ENCODE measurements around the gene IGFBP6.

The IGFBP6 gene

DNA sequence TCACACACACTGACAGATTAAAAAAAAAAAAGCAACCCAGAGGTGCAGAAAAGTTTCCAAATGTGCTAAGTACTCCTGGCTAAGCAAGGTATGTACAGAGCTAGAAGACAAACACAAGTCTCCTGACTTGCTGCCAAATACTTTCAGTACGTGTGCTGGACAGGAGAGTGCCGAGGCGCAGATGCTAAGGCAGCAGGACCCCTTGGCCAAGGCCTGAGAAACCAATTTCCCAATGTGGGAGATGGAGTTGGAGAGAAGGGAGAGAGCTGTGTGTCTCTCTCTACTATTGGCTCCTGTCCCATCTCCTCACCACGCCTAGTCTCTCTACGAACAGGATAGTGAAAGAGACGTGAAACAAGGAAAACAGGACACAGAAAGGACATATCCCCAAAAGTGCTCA is 23.6 kb upstream of the IGFBP6 start:
- peaks cover 80% of the 10 kb centered on the region for H3K36me3 Mint-ChIP-seq (ENCODE audit: low read depth)

DNA sequence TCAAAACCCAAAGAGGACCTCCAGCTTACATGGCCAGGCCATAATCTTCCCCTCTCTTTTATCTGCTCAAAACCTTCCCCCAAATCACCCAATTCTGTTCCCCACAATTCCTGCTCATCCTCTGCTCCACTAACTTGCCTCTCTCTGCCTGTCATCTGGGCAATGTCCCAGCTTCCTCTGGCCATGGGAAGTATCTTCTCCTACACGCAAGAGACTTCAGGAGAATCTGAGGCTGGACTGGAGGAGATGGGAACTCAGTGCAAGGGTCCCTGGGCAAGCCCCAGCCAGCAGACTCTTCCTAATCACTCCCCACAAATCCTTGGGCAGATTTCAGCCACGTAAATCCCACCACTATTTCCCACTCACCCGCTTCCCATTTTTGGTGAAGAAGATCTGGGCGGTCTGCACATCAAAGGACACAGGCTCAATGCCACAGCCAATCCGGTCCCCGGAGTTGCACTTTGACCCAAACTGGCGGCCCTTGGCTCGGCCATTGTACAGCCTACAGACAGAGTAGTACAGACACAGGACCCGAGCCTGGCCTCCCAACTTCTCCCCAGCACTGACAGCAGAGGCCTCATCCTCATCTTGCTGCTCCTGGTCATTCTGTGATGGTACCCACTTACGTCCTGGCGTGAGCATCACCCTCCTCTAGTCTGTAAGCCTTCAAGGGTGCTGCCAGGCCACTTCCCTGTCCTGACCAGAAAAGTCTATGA is 23.0 kb upstream of the IGFBP6 start:
- Mint-ChIP-seq H3K4me3 (no peak overlapping the region), H3K27me3 (no peaks in the 10 kb centered on the region), H3K9me3 (no peaks in the 10 kb centered on the region), H3K4me1 (ENCODE audit: low read depth) (peaks cover 79% of the 10 kb centered on the region), H3K36me3 (ENCODE audit: low read depth) (peaks cover 80% of the 10 kb centered on the region), H3K27ac (no peak overlapping the region)
- intact Hi-C loops (cut with micrococcal nuclease) = no loop called here

More for the DNA sequence above, 23.6 kb upstream of the IGFBP6 start:
- H3K4me3 Mint-ChIP-seq = no peak overlapping the region
- no peaks in the 10 kb centered on the region for H3K9me3 Mint-ChIP-seq
- intact Hi-C loops (cut with micrococcal nuclease) = no loop called here
- H3K4me1 Mint-ChIP-seq (ENCODE audit: low read depth) = peaks cover 80% of the 10 kb centered on the region
- no peak overlapping the region for H3K27ac Mint-ChIP-seq
- no peaks in the 10 kb centered on the region for H3K27me3 Mint-ChIP-seq

DNA sequence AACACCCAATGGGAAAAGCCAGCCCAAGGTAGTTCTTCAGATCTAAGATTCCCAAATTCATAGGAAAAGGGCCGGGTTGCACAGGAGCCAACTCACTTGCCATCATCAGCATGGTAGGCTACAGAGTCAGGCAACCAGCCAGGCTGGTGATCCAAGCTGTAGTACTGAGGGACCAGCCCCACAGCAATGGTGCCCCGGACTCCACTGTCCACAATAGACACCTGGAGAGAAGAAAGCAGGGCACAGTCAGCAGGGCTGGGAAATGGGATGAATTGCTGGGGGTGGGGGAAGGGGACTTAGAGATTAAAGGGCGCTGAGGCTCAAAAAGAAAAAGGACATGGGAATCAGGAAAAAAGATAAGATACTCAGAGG is 22.5 kb upstream of the IGFBP6 start:
- Mint-ChIP-seq H3K4me3 (no peak overlapping the region), H3K36me3 (ENCODE audit: low read depth) (peaks cover 76% of the 10 kb centered on the region), H3K4me1 (ENCODE audit: low read depth) (peaks cover 82% of the 10 kb centered on the region), H3K27ac (no peak overlapping the region), H3K27me3 (no peaks in the 10 kb centered on the region), H3K9me3 (no peaks in the 10 kb centered on the region)
- intact Hi-C loops (cut with micrococcal nuclease) = no loop called here

DNA sequence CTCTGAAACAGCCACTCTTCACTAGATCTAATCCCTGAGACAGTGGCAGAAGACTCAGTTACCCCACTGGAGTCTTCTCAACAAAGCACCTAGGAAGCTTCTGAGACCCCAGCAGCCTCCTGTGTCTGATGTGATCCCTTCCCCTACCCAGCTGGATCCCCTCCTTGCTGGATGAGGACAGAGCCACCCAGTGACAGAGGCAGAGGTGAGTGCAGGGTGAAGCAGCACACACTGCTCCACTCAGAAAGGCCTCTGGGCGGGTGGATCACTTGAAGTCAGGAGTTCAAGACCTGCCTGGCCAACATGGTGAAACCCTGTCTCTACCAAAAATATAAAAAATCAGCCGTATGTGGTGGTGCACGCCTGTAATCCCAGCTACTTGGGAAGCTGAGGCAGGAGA is 21.0 kb upstream of the IGFBP6 start:
- intact Hi-C loops (cut with micrococcal nuclease) = no loop called here
- H3K27ac Mint-ChIP-seq = no peak overlapping the region
- H3K9me3 Mint-ChIP-seq = no peaks in the 10 kb centered on the region
- peaks cover 4% of the 10 kb centered on the region for H3K27me3 Mint-ChIP-seq
- H3K4me3 Mint-ChIP-seq = no peak overlapping the region
- peaks cover 80% of the 10 kb centered on the region for H3K4me1 Mint-ChIP-seq (ENCODE audit: low read depth)
- H3K36me3 Mint-ChIP-seq (ENCODE audit: low read depth) = peaks cover 62% of the 10 kb centered on the region

DNA sequence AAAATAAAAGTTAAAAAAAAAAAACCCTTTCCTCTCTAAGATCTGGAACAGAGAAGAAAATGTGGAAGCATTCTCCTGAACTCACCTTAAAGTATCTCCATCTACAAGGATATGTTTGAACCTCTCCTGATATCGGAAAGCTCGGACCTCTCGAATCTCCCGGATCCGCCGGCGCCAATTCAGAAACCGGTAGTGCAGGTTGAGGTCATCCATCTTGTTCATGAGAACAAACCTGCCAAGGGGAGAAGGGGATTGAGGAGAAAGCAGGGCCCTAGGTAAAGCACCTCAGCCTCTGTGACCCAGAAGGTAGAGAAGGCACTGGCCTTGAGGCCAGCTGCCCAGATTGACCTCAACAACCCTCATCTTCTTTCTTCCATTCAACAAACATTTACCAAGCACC is 20.4 kb upstream of the IGFBP6 start:
- Mint-ChIP-seq H3K9me3 (no peaks in the 10 kb centered on the region), H3K36me3 (ENCODE audit: low read depth) (peaks cover 57% of the 10 kb centered on the region), H3K27ac (no peak overlapping the region), H3K4me3 (no peak overlapping the region), H3K27me3 (peaks cover 7% of the 10 kb centered on the region), H3K4me1 (ENCODE audit: low read depth) (peaks cover 75% of the 10 kb centered on the region)
- intact Hi-C loops (cut with micrococcal nuclease) = no loop called here

DNA sequence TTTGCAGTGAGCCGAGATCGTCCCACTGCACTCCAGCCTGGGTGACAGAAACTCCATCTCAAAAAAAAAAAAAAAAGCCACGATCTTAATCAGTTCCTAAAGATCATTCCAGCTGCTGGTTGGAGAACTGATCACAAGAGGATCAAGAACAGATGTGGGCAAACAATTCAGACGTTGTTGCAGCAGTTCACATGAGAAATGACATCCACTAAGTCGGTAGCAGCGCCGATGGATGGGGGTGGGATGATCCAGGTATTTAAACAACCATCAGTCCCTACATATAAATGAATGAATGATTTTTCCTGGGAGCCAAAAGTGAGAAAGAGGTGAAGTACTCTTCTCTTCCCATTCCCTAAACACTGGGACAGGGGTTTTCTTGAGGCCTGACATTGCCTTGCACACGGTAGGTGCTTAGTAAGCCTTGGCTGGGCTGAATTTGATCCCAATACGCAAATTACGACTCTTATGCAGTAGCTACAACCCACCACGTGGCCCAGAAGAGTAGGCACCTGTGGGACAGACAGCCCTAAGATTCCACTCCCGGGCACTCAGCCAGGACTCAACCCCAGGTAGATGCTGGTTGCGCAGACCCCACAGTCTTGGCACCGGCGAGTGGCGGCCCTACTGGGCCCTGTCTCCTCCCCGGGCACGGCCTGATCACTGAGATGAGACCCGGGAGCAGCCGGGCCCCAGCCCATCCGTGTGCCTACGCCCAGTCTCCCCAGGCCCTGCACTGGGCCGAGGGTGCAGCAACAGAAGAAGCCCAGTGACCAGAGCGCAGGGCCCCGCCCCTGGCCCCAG is 18.8 kb upstream of the IGFBP6 start:
- Mint-ChIP-seq H3K4me3 (peak overlapping the region; percentile 80), H3K9me3 (no peaks in the 10 kb centered on the region), H3K27ac (peak overlapping the region; percentile 93), H3K4me1 (ENCODE audit: low read depth) (peaks cover 60% of the 10 kb centered on the region), H3K36me3 (ENCODE audit: low read depth) (peaks cover 48% of the 10 kb centered on the region), H3K27me3 (peaks cover 9% of the 10 kb centered on the region)
- intact Hi-C loops (cut with micrococcal nuclease) = no loop called here

DNA sequence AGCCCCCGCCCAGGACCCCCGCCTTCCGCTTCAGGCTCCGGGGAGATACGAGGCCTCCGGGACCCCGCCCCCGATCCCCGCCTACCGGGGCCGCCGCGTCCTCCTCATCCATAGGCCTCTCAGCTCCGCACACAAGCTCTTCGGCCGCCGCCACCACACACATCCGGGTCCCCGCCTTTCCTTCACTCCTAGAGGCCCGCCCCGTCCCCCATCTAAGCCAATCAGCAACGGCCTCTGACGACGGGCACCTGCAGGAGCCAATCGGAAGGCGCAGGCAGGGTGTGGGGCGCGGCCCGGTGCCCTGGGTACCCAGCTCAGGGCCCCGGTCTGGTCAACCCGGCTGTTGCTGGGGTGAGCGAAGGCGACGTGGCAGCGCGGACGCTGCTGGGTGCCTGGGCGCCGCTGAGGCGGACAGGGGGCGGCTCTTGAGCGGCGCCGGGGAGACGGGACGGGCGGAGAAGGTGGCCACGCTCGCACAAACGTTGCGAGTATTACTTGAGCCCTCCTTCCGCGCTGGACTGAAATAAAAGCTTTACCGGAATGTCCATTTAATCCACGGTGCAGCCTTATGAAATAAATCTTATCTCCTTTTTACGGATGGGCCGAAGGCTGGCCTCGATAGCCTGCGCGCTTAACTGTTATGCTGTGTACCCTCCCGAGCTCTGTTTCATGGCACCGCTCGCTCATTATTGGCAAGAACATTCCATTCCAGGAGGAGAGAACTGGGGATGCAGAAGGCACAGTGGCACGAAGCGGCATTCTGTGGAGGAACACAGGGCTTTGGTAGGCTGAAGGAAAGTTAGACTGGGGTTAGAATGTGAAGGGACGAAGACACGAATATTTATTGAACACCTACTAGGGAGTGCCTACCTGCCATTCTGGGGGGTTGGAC is 18.0 kb upstream of the IGFBP6 start, which contains the start of gene SPRYD3:
Gene SPRYD3, minus strand, starts transcription at position 165 of the 892 bp plus-strand sequence. Its CDS starts 57 bp downstream, at position 108.
- intact Hi-C loops (cut with micrococcal nuclease) = no loop called here
- peaks cover 40% of the 10 kb centered on the region for H3K36me3 Mint-ChIP-seq (ENCODE audit: low read depth)

DNA sequence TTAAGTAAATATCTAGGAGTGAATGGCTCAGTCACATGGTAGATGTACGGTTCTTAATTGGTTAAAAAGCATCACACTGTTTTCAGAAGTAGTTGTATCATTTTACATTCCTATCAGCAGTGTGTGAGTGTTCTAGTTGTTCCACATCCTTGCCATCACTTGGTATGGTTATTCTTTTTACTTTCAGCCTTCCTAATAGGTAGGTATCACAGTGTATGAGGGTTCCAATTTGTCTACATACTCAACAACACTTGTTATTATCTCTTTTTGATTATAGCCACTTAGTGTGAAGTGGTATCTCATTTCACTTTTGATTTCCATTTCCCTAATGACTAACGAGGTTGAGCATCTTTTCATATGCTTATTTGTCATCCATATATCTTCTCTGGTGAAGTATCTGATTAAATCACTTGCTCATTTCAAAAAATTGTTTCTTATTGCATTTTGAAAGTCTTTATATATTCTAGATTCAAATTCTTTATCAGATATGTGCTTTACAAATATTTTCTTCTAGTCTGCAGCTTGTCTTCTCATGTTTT is 14.8 kb upstream of the IGFBP6 start:
- intact Hi-C loops (cut with micrococcal nuclease) = no loop called here
- peaks cover 27% of the 10 kb centered on the region for H3K4me1 Mint-ChIP-seq (ENCODE audit: low read depth)
- H3K27me3 Mint-ChIP-seq = peaks cover 12% of the 10 kb centered on the region
- no peaks in the 10 kb centered on the region for H3K9me3 Mint-ChIP-seq
- H3K4me3 Mint-ChIP-seq = no peak overlapping the region
- peaks cover 7% of the 10 kb centered on the region for H3K36me3 Mint-ChIP-seq (ENCODE audit: low read depth)
- no peak overlapping the region for H3K27ac Mint-ChIP-seq

More for the DNA sequence above, 18.0 kb upstream of the IGFBP6 start, which contains the start of gene SPRYD3:
- H3K27me3 Mint-ChIP-seq = peaks cover 9% of the 10 kb centered on the region
- H3K4me1 Mint-ChIP-seq (ENCODE audit: low read depth) = peaks cover 52% of the 10 kb centered on the region
- peak within 1 kb of the TSS; percentile 80 for H3K4me3 Mint-ChIP-seq
- no peaks in the 10 kb centered on the region for H3K9me3 Mint-ChIP-seq
- H3K27ac Mint-ChIP-seq = peak within 1 kb of the TSS; percentile 93

DNA sequence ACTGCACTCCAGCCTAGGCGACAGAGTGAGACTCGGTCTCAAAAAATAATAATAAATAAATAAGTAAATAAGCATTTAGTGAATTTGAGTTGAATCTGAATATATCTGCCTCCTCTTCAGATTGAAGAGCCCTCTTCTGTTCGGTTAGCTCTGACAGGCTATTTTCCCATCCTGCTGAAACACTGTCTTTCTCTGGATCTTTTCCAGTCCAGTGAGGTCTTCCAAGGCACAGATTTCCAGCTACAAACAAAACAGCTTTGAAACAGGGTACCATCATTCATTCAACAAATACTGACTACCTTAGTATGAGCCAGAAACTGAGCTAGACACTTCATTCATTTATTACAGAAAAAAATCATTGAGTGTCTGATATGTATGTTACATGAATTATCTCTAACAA is 11.1 kb upstream of the IGFBP6 start:
- H3K9me3 Mint-ChIP-seq = no peaks in the 10 kb centered on the region
- H3K4me1 Mint-ChIP-seq (ENCODE audit: low read depth) = no peaks in the 10 kb centered on the region
- H3K4me3 Mint-ChIP-seq = no peak overlapping the region
- peaks cover 9% of the 10 kb centered on the region for H3K27me3 Mint-ChIP-seq
- H3K27ac Mint-ChIP-seq = no peak overlapping the region
- no peaks in the 10 kb centered on the region for H3K36me3 Mint-ChIP-seq (ENCODE audit: low read depth)
- intact Hi-C loops (cut with micrococcal nuclease) = no loop called here

DNA sequence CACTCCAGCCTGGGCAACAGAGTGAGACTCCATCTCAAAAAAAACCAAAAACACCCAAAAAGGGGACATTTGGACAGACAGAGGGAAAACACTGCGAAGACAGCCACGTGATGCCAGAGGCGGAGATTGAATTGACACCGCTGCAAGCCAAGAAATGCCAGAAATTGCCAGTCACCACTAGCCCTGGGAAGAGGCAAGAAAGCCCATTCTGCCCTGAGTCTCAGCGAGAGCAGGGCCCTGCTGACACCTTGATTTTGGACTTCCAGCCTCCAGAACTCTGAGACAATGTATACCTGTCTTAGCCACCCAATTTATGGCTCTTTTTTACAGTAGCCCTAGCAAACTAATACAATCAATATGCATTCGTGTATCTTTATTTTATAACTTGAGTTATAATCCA is 7.4 kb upstream of the IGFBP6 start:
- intact Hi-C loops (cut with micrococcal nuclease) = no loop called here
- H3K27me3 Mint-ChIP-seq = peaks cover 4% of the 10 kb centered on the region
- H3K36me3 Mint-ChIP-seq (ENCODE audit: low read depth) = no peaks in the 10 kb centered on the region
- no peak overlapping the region for H3K4me3 Mint-ChIP-seq
- H3K4me1 Mint-ChIP-seq (ENCODE audit: low read depth) = peaks cover 19% of the 10 kb centered on the region
- no peak overlapping the region for H3K27ac Mint-ChIP-seq
- no peaks in the 10 kb centered on the region for H3K9me3 Mint-ChIP-seq

DNA sequence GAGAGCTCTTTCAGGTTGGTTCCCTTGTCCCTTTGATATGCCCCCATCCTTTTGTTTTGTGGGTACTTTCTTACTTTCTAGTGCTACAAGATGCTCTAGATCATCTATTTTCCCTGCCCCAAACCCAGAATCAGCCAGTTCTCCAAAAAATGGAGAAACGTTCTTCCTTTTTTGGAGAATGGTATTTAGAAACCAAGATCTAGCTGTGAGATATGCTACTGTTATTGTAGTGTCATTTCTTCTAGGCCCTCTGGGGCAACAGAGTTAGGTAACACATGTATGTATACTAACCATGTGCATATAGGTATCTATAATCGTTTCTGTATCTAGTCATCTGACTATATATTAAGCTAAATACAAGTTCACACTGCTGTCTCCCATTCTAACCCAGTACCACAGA is 6.9 kb upstream of the IGFBP6 start:
- intact Hi-C loops (cut with micrococcal nuclease) = no loop called here
- H3K4me3 Mint-ChIP-seq = no peak overlapping the region

DNA sequence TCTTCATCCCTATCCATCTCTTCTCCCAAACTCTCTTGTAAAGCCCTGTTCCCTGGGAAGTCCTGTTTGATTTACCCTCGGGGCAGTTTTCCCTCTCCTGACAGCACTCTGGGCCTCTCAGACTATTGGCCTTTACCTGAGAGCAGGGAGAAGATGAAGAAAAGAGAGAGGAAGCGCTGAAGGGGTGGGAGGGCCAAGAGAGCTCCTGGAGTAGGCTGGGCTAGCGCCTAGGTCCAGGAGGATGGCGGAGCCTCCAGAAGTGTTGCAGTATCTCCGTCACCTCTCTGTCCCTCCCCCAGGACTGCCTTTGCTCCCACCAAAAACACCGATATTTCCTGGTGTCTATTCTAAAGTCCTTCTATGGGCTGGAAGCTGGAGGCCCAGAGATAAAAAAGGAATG is 5.7 kb upstream of the IGFBP6 start:
- Mint-ChIP-seq H3K4me1 (ENCODE audit: low read depth) (peaks cover 29% of the 10 kb centered on the region), H3K27ac (no peak overlapping the region), H3K4me3 (no peak overlapping the region), H3K27me3 (peaks cover 7% of the 10 kb centered on the region), H3K9me3 (no peaks in the 10 kb centered on the region), H3K36me3 (ENCODE audit: low read depth) (no peaks in the 10 kb centered on the region)
- intact Hi-C loops (cut with micrococcal nuclease) = no loop called here

More for the DNA sequence above, 6.9 kb upstream of the IGFBP6 start:
- Mint-ChIP-seq H3K27ac (no peak overlapping the region), H3K27me3 (peaks cover 4% of the 10 kb centered on the region), H3K9me3 (no peaks in the 10 kb centered on the region), H3K4me1 (ENCODE audit: low read depth) (peaks cover 19% of the 10 kb centered on the region), H3K36me3 (ENCODE audit: low read depth) (no peaks in the 10 kb centered on the region)

DNA sequence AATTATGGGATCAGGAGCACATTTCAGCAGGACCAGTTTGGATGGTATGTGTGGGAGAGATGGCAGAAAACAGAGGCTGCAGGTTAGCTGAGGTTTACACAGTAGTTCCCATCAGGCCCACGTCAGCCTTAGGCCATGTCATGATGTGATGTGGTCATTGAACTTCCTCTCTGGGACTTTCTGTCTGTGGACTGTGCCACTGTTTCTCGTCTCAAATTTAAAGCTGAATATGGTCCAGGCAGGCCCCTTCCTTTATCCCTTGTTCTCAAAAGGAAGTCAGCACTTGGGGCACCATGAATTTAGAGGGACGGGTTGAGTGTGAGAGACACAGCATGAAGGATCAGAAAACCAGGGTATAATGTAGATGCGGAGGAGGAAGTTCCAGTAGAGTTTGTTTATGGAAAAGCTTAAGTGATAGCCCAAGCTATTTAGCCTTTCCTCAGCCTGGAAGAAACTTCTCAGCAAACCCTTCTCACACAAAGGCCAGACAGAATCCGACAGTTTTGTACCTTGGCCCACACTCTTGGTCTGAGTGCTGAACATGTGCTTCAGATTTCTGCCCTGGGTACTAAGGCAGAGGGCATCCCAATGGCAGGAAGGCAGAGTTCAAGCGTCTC is 3.6 kb upstream of the IGFBP6 start:
- Mint-ChIP-seq H3K36me3 (ENCODE audit: low read depth) (no peaks in the 10 kb centered on the region), H3K9me3 (no peaks in the 10 kb centered on the region), H3K27me3 (peaks cover 22% of the 10 kb centered on the region), H3K4me1 (ENCODE audit: low read depth) (peaks cover 49% of the 10 kb centered on the region), H3K4me3 (no peak overlapping the region), H3K27ac (peak overlapping the region; percentile 90)
- intact Hi-C loops (cut with micrococcal nuclease) = no loop called here

Measured in dendritic cell treated with granulocyte-macrophage colony-stimulating factor and Interleukin-4, amounts not matched to agents 40 ng/mL and 50 ng/mL, for 4 days (primary cell).